Measurements from ENCODE around the gene PARP4. TPM values are rescaled to one million over a fixed set of nuclear protein-coding genes. Genes with fewer than 3 reads are reported as not detected.
"Not testable (repeated sequence)": the region's sequence is repeated elsewhere in the genome, so short reads cannot be mapped to it uniquely, and the experiment has no call there.

Gene PARP4
- total RNA-seq: 10 to 100 TPM; 23.9 to 27.8 TPM
- long read RNA-seq, full-length matches to known transcripts: 5 of 14 reads
- long read RNA-seq, partial matches to known transcripts: 8 of 14 reads
- long read RNA-seq, other reads (novel, unspliced or antisense): 1 of 14 reads

DNA sequence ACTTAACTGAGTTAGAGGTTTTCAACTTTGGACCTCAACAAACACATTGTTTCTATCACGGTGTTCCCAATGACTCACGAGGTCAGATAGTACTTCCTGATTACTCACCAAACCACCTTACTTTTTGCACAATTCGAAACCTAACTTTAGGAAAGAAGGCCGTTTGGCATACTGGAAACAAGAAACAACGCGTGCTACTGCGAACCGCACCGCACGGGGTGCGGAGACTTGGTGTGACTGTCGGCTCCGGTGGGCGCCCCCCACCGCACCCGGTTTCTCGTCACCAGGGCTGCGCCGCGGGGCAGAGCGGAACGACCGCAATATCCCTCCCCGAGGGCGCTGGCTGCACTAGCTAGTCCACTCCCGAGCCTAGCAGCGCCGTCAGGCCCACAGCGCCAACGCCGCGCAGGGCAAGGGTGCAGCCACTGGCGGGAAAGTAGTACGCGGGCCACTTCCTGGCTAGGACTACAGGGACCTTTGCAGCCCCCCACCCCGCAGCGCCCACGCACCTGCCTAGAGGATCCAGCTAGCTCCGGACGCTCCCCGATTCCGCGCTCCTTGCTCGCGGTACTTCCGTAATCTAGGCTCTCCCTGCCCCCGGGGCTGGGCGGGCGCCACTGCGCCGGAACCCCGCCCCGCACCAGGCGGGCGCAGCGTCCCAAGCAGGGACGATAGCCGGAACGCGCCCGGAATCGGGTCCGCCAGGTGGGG lies at the start of gene PARP4:
Gene PARP4, minus strand, starts transcription at position 582 of the 711 bp plus-strand sequence. CDS start 9,002 bp downstream, outside the sequence.
- ATAC-seq: peak; percentile 97 to 98
- intact Hi-C loops (cut with DNase I): no loop called here
- peak; percentile 83 for DNase-seq

DNA sequence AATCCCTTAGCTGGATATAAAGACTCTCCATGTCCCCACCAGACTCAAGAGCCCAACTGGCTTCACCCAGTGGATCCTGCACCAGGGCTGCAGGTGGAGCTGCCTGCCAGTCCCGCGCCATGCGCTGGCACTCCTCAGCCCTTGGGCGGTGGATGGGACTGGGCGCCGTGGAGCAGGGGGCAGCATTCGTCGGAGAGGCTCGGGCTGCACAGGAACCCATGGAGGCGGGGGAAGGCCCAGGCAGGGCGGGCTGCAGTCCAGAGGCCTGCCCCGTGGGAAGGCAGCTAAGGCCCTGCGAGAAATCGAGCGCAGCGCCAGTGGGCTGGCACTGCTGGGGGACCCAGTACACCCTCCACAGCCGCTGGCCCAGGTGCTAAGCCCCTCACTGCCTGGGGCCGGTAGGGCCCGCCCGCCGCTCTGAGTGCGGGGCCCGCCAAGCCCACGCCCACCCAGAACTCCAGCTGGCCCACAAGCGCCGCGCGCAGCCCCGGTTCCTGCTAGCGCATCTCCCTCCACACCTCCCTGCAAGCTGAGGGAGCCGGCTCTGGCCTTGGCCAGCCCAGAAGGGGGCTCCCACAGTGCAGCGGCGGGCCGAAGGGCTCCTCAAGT lies 48.1 kb upstream of the PARP4 start:
- DNase-seq; ATAC-seq; intact Hi-C loops (cut with DNase I): not testable (repeated sequence)

GRCh38 chr13:24559431-24560218 lies 47.0 kb upstream of the PARP4 start:
- intact Hi-C loops (cut with DNase I); DNase-seq; ATAC-seq: not testable (repeated sequence)

- intact Hi-C loops (cut with DNase I): no loop called here
- ATAC-seq: no peak
- no peak for DNase-seq
Observed at GRCh38 chr13:24557081-24557480, 44.5 kb upstream of the PARP4 start.

- DNase-seq; ATAC-seq; intact Hi-C loops (cut with DNase I): not testable (repeated sequence)
Observed at GRCh38 chr13:24553892-24554291, 41.3 kb upstream of the PARP4 start.

GRCh38 chr13:24541476-24542352 lies 29.1 kb upstream of the PARP4 start:
- peak; percentile 43 for DNase-seq
- intact Hi-C loops (cut with DNase I): not testable (repeated sequence)
- ATAC-seq: peak; percentile 42 to 58

DNA sequence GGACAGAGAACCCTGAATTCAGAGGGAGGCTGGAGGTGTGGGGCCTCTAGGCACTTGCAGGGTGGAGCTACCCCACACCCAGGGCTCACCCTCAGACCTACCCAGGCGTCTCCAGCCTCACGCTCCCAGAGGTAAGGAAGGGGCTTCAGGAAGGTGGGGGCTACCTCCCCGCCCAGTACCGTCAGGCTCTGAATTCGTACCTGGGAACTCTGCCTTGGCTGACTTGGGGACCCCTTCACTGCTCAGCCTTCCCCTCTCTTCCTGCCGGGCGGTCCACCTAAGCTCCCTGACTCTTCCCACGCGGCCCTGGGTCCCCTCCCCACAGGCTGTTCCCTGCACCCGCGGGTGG lies 28.5 kb upstream of the PARP4 start:
- intact Hi-C loops (cut with DNase I): no loop called here
- DNase-seq: no peak
- ATAC-seq: no peak

- DNase-seq: no peak
- peak; percentile 21 to 44 for ATAC-seq
- intact Hi-C loops (cut with DNase I): no loop called here
Observed at GRCh38 chr13:24540236-24541126, 27.9 kb upstream of the PARP4 start.

- intact Hi-C loops (cut with DNase I): no loop called here
- DNase-seq (no peak), ATAC-seq (no peak)
Observed at GRCh38 chr13:24539500-24540165, 27.1 kb upstream of the PARP4 start.

DNA sequence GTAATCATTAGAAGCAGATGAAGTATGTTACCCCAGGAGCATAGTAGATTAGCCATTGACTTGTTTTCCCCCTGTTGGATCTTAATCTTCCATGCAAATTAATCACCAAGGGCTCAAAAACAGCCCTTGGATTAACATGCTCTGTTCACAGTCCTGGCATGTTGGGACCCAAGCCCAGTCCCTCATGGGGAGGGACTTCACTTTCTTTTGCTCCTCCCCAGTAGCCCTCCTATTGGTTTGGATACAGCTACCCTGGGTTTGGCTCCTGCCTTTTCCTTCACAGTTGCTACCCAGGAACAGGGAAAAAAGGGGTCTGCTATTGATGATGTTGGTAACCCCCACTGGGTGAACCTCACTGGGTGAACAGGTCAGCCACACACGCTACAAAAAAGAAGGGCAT lies 16.9 kb upstream of the PARP4 start:
- intact Hi-C loops (cut with DNase I): no loop called here
- DNase-seq (no peak), ATAC-seq (no peak)

DNA sequence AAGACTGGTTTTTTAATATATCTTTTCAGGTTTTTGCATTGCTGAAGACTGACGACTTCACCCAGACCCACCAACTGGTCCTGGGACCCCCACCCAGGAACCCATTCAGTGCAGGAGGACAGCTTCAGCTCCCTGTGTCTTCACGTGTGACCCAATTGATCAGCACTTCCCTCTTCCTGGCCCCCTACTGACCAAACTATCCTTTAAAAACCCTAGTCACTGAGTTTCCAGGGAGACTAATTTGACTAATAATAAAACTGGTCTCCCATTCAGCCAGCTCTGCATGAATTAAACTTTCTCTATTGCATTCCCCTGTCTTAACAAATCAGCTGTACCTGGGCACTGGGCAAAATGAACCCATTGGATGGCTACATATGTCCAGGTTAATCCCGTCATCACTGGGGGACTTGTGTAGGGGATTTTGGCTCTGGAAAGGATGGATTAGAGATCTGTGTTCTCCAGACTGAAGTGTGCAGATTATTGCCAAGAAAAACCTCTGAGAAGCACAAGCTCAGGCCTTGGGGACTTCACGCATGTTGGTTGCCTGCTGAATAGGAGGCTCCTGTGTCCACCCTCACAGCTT lies 16.3 kb upstream of the PARP4 start:
- ATAC-seq (no peak), DNase-seq (no peak)
- intact Hi-C loops (cut with DNase I): no loop called here

GRCh38 chr13:24527266-24527775 lies 14.7 kb upstream of the PARP4 start:
- intact Hi-C loops (cut with DNase I): no loop called here
- ATAC-seq: no peak
- no peak for DNase-seq

GRCh38 chr13:24520733-24521132 lies 8.2 kb upstream of the PARP4 start:
- intact Hi-C loops (cut with DNase I): no loop called here
- ATAC-seq (no peak), DNase-seq (no peak)

DNA sequence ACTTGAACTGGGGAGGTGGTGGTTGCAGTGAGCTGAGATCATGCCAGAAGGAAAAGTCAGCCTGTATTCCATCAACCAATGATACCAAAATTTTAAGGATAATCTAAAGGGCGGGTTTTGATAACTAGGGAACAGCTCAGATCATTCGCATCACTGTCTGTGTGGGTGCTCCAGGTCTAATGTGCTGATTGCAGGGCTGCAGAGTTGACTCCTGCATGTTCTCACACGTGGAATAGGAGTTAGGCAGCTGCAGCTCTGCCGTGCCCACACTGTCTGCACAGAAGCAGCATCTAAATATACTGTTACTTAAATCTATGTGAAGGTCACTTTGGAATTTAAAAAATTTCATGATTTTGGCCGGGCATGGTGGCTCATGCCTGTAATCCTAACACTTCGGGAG lies 4.3 kb upstream of the PARP4 start:
- no peak for ATAC-seq
- DNase-seq: no peak
- intact Hi-C loops (cut with DNase I): no loop called here

DNA sequence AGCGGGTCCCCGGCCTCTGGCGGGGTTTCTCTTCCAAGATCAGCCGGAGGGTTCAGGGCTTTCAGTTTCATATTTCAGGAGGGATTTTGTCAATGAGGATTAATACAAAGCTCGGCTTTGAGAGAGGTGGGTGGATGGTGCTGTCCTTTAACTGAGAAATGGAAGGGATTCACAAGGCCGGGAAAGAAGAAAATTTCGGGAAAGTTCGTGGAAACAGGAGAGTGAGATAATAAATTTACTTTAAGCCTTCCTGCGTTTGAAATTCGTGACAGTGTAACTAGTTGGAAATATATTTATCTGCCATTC lies 283 bp upstream of the PARP4 start:
- peak in 1 of 2 donors; percentile 5 for ATAC-seq
- intact Hi-C loops (cut with DNase I): no loop called here
- DNase-seq: no peak

GRCh38 chr13:24511816-24512196 lies 772 bp downstream of the PARP4 start:
- intact Hi-C loops (cut with DNase I): no loop called here
- DNase-seq (no peak), ATAC-seq (no peak)
